ENCODE measurements around the gene NDFIP1.

DNA sequence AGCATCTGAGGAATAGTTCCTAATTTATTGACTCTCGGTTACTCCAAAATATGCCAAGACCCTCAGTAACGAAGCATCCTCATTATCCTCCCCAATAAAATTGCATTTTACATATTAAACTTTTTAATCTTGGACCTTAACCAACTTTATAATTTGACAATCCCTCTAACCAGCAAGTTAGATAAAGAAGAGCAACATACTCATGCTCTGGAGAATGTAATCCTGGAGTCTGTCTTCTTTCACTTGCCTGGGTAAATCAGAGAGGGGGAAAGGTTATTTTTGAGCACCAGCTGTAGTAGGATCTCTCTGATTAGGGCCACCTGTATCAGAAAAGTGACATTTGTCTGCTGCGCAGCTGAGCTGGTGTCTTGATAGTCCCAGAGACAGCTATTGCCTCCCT, 59.8 kb downstream of the NDFIP1 start:
- TF ChIP-seq, protein P1, sequence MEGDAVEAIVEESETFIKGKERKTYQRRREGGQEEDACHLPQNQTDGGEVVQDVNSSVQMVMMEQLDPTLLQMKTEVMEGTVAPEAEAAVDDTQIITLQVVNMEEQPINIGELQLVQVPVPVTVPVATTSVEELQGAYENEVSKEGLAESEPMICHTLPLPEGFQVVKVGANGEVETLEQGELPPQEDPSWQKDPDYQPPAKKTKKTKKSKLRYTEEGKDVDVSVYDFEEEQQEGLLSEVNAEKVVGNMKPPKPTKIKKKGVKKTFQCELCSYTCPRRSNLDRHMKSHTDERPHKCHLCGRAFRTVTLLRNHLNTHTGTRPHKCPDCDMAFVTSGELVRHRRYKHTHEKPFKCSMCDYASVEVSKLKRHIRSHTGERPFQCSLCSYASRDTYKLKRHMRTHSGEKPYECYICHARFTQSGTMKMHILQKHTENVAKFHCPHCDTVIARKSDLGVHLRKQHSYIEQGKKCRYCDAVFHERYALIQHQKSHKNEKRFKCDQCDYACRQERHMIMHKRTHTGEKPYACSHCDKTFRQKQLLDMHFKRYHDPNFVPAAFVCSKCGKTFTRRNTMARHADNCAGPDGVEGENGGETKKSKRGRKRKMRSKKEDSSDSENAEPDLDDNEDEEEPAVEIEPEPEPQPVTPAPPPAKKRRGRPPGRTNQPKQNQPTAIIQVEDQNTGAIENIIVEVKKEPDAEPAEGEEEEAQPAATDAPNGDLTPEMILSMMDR (IDR thresholded peaks at IDR 0.05; ENCODE audit: borderline replicate concordance, extremely low read depth, low read length, poor library complexity, severe bottlenecking) = no peak
- no peak for TF ChIP-seq EZH2 (IDR thresholded peaks at IDR 0.05; ENCODE audit: borderline replicate concordance, low read depth, low read length, severe bottlenecking)
